Amniotic stem cell (primary cell): Measurements from ENCODE around the gene ELAVL1.
"Not testable (repeated sequence)": the region's sequence is repeated elsewhere in the genome, so short reads cannot be mapped to it uniquely, and the experiment has no call there.

ENCODE experiments used
- DNase-seq: peaks from one replicate; lab custom pipeline; 2025; lab: John Stamatoyannopoulos, UW

ELAVL1 gene

GRCh38 chr19:7921967-7922835 lies 83.2 kb downstream of the ELAVL1 start:
- no peak for DNase-seq

GRCh38 chr19:7921302-7921966 lies 84.0 kb downstream of the ELAVL1 start:
- DNase-seq = no peak

GRCh38 chr19:7920519-7921301 lies 84.7 kb downstream of the ELAVL1 start:
- peak; percentile 98 for DNase-seq

GRCh38 chr19:7919610-7920518 lies 85.6 kb downstream of the ELAVL1 start, which contains the start of gene SNAPC2:
Gene SNAPC2, plus strand, starts transcription at chr19:7920338. Its CDS starts 29 bp downstream, at chr19:7920367.
- DNase-seq = peak; percentile 86

- DNase-seq = no peak
Measured at GRCh38 chr19:7918615-7919421, 86.6 kb downstream of the ELAVL1 start.

- not testable (repeated sequence) for DNase-seq
Measured at GRCh38 chr19:7918062-7918614, 87.3 kb downstream of the ELAVL1 start.

GRCh38 chr19:7917267-7918061 lies 88.0 kb downstream of the ELAVL1 start:
- DNase-seq = peak; percentile 34

- DNase-seq = no peak
Measured at GRCh38 chr19:7916955-7917266, 88.5 kb downstream of the ELAVL1 start.

GRCh38 chr19:7916103-7916954 lies 89.1 kb downstream of the ELAVL1 start:
- no peak for DNase-seq

- no peak for DNase-seq
Measured at GRCh38 chr19:7915250-7916102, 90.0 kb downstream of the ELAVL1 start.

GRCh38 chr19:7914598-7915045 lies 90.8 kb downstream of the ELAVL1 start, which contains the start of gene TGFBR3L:
Gene TGFBR3L, plus strand, starts transcription at chr19:7914830.
- no peak for DNase-seq

- no peak for DNase-seq
Measured at GRCh38 chr19:7914099-7914498, 91.3 kb downstream of the ELAVL1 start.

- no peak for DNase-seq
Measured at GRCh38 chr19:7913652-7914051, 91.8 kb downstream of the ELAVL1 start.

GRCh38 chr19:7912697-7913564 lies 92.5 kb downstream of the ELAVL1 start:
- no peak for DNase-seq

- no peak for DNase-seq
Measured at GRCh38 chr19:7912144-7912696, 93.2 kb downstream of the ELAVL1 start.

- DNase-seq = no peak
Measured at GRCh38 chr19:7911508-7912143, 93.8 kb downstream of the ELAVL1 start.
